Bladder microvascular endothelial cell (primary cell): ENCODE measurements around the gene ENAM. TPM values are rescaled to one million over a fixed set of nuclear protein-coding genes. Genes with fewer than 3 reads are reported as not detected.

ENCODE experiments used
- total RNA-seq: library from RNA; depleted of rRNA; stranded (reverse); fragments of >200 nt; gene quantifications from 2 replicates; pipeline ENCODE4 v1.2.3, GENCODE V29; 2014

Gene ENAM, protein sequence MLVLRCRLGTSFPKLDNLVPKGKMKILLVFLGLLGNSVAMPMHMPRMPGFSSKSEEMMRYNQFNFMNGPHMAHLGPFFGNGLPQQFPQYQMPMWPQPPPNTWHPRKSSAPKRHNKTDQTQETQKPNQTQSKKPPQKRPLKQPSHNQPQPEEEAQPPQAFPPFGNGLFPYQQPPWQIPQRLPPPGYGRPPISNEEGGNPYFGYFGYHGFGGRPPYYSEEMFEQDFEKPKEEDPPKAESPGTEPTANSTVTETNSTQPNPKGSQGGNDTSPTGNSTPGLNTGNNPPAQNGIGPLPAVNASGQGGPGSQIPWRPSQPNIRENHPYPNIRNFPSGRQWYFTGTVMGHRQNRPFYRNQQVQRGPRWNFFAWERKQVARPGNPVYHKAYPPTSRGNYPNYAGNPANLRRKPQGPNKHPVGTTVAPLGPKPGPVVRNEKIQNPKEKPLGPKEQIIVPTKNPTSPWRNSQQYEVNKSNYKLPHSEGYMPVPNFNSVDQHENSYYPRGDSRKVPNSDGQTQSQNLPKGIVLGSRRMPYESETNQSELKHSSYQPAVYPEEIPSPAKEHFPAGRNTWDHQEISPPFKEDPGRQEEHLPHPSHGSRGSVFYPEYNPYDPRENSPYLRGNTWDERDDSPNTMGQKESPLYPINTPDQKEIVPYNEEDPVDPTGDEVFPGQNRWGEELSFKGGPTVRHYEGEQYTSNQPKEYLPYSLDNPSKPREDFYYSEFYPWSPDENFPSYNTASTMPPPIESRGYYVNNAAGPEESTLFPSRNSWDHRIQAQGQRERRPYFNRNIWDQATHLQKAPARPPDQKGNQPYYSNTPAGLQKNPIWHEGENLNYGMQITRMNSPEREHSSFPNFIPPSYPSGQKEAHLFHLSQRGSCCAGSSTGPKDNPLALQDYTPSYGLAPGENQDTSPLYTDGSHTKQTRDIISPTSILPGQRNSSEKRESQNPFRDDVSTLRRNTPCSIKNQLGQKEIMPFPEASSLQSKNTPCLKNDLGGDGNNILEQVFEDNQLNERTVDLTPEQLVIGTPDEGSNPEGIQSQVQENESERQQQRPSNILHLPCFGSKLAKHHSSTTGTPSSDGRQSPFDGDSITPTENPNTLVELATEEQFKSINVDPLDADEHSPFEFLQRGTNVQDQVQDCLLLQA
- total RNA-seq: not detected in 2 replicates

GRCh38 chr4:70628444-70628843 lies at the start of gene ENAM:
TSS of gene ENAM (plus strand) at chr4:70628744. CDS start at chr4:70629501, 757 bp downstream.

GRCh38 chr4:70591955-70592582 lies 36.5 kb upstream of the ENAM start, which contains the start of gene AMBN:
TSS of gene AMBN (plus strand) at chr4:70592256. CDS start at chr4:70592359, 103 bp downstream.

GRCh38 chr4:70666369-70666768 lies 37.8 kb downstream of the ENAM start, which contains the start of gene JCHAIN:
TSS of gene JCHAIN (minus strand) at chr4:70666508. CDS start at chr4:70666490, 18 bp downstream.

DNA sequence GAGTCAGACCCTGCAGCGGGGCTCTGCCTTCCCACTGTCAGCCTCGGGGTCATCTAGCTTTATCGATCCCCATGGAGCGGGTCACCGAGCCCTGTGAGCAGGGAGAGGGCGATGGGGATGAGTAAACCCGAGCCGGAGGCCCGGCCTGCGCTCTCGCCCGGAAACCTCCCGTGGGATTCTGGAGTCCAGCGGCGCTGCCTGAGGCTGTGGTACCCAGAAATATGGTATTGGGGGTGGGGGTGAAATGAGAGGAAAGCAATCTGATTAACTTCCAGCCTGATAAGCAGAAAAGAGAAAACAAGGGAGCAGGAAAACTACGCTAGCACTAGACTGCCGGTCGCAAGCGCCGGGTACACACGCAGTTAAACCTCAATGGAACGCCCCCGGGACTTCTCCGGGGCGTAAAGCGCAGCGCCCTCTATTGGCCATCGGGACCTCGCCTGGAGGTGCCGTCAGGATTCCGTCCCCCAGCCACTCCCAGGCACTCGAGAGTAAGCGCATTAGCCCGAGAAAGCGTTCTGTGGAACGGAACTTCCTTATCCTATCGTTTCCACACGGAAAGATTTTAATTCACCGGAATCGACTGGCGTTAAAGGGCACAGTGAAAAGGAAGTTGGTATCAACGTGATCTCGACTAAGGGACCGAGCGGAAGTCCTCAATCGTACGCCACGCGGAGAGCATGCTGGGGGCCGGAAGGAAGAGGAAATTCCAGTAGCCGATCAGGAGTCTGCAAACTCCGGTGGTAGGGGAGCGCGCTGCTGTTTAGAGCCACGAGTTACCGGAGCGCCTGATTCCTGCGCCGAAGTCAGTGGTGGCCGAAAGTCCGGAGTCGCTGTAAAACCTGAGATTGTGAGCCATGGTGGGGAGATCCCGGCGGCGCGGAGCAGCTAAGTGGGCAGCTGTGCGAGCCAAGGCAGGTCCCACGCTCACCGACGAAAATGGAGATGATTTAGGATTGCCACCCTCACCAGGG lies 59.6 kb downstream of the ENAM start, which contains the start of gene UTP3:
Gene UTP3 (plus strand): TSS at position 712 of the 974 bp plus-strand sequence. CDS start 146 bp downstream, at position 858.

Other genes with a start within 250 kb of the ENAM start
- not detected in 2 replicates for gene SMR3B, start 245.6 kb upstream of the ENAM start, total RNA-seq
- not detected in 2 replicates for gene OPRPN, start 230.8 kb upstream of the ENAM start, total RNA-seq
- gene MUC7, start 156.5 kb upstream of the ENAM start, total RNA-seq: not detected in 2 replicates
- not detected in 2 replicates for gene AMTN, start 110.2 kb upstream of the ENAM start, total RNA-seq
- not detected in 2 replicates for gene AMBN, start 36.5 kb upstream of the ENAM start, total RNA-seq
- gene JCHAIN, start 37.8 kb downstream of the ENAM start, total RNA-seq: not detected in 2 replicates
- 16.7 and 27.6 TPM in 2 replicates for gene UTP3, start 59.8 kb downstream of the ENAM start, total RNA-seq
- gene RUFY3, start 93.2 kb downstream of the ENAM start, total RNA-seq: 26.2 and 52.1 TPM in 2 replicates
- gene GRSF1, start 211.1 kb downstream of the ENAM start, total RNA-seq: 54.9 and 83.3 TPM in 2 replicates